Cardiac septum (tissue), 1 donor: Measurements from ENCODE around the gene ASTN1. TPM values are rescaled to one million over a fixed set of nuclear protein-coding genes. Genes with fewer than 3 reads are reported as not detected.

Experiments
- DNase-seq: peaks from one replicate; pipeline ENCODE4 v3.0.0-alpha.2; 2020; ENCODE audit warnings: low spot score
- intact Hi-C: fragments of 100-400 bp; cut with DNase I; formaldehyde crosslinking; loops from one replicate; pipeline ENCODE4 v1.14.0; 2022
- total RNA-seq: library from RNA; stranded (reverse); fragmentation: NEBNext Ultra II Directional; extraction: Animal tissue kit (Norgen Biotek cat#: 25700); gene quantifications from one replicate; pipeline ENCODE4 v1.2.1, GENCODE V29; 2021
- donor health status: DM: no; HTN: no; CAD: no.

ASTN1 gene
- total RNA-seq, 1 donor from 2014 or later: 0.59 TPM

DNA sequence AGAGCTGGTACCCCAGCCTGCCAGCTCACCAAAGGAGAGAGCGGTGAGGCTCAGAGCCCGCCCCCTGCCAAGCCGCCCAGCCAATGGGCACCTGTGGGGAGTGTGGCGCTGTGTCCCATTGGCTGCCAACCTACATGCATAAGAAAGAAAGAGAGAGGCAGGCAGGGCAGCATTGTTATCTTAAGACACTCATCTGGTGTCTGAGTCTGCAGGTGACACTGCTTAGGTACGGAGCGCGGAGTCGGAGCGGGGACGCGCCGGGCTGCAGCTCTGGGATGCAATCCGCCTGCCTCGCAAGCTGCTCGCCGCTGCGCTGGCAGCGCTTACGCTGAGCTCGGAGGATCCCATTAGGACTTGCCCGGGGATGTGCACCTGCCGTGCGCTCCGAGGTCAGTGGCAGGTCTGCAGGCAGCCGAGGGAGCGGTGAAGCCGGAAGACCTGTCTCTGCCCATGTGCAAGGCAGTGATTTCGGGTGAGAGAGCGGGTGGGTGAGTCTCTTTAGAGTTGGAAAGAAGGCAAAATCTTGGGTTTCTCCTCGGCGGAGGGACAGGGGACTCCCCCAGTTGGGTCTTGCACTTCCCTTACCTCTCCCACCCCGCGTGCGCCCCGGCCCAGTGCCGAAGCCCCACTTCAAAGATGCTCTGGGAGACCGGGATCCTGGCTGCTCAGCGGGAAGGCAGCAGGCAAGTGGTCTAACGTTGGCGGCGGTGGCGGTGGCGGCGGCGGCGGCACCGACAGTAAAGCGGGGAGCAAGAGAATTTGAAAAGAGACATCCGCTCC lies 6.4 kb upstream of the ASTN1 start, which contains the start of gene BRINP2:
TSS of gene BRINP2 (plus strand) at position 203 of the 780 bp plus-strand sequence. CDS start 58,919 bp downstream, outside the sequence.
- DNase-seq: no peak
- intact Hi-C loops: no loop called here

DNA sequence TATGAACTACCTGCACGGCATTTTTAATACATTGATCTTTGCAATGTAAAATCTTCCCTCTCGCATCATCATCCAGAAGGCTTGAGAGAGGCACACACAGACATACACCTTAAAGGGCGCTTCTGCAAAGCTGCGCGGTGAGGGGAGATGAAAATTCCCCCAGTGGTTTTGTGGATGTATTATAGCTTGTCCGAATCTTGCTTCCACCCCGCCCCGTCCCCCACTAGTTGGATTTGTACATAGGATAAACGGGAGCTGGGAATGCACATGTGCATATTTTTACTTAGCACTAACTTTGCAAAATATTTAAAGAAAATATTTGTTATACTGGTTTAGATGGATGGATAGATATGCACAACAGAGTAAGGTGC lies 542 bp upstream of the ASTN1 start:
- intact Hi-C loops: no loop called here
- DNase-seq: no peak

- intact Hi-C loops: no loop called here
- no peak for DNase-seq
Measured at GRCh38 chr1:177163844-177164379, 600 bp downstream of the ASTN1 start.

GRCh38 chr1:177162243-177162642 lies 2.3 kb downstream of the ASTN1 start:
- intact Hi-C loops: no loop called here
- DNase-seq: no peak

DNA sequence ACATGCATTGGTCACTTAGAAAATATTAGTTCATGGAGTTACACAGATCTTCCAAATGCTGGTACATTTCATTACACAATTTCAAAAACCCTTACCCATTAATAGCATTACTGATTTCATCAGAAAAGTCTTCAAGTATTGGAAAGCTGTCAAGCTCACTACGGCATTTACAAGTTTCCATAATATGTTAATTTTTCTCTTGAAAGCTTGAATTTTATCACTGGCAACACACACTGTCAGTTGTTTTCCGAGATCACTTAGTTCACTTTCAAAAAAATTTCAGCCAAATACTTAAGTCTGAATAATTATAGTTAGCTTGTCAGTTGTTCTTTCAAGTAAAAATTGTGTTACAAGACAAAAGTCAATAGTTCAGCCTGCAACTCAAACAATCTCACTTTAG lies 18.0 kb downstream of the ASTN1 start:
- DNase-seq: no peak

GRCh38 chr1:177145106-177146070 lies 19.1 kb downstream of the ASTN1 start:
- no peak for DNase-seq
- intact Hi-C loops: no loop called here

More for the DNA sequence above, 18.0 kb downstream of the ASTN1 start:
- intact Hi-C loops: no loop called here

- no peak for DNase-seq
- intact Hi-C loops: no loop called here
Measured at GRCh38 chr1:177142791-177143271, 21.7 kb downstream of the ASTN1 start.

DNA sequence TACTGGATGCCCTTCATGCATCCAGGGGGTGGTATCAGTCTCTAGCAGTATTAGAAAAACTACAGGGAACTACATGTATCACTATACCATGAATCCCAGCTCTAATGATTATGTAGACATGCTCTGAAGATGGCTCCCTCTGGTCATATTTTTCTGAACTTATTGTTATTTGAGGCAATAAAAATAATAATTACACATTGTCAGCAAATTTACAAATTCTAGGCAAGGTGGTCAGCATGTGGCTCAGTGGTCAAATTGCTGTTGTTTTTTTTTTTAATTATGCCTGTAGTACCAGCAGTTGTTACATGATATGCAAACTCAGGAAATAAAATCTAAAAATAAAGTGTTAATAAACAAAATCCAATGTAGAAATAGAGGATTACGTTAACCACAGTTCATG lies 22.5 kb downstream of the ASTN1 start:
- intact Hi-C loops: no loop called here
- DNase-seq: no peak

- DNase-seq: no peak
- intact Hi-C loops: no loop called here
Measured at GRCh38 chr1:177138347-177138746, 26.2 kb downstream of the ASTN1 start.

- DNase-seq: no peak
- intact Hi-C loops: no loop called here
Measured at GRCh38 chr1:177137814-177138213, 26.7 kb downstream of the ASTN1 start.

DNA sequence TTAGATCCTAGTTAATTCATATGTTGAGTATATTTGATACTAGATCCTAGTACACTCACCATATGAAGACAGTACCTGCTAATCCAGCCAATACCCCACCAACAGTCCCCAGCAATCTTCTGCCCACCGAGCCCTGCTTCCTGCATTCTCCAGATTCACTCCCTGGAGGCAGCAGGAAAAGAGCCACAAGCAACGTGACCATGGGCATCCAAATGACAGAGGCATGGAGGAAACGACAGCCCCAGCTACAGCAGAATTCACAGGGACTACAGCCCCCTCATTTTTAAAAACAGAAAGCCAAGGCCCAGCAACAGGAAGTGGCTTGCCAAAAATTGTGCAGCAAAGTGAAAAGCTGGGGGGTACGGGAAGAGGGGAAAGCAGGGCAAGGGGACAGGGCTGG lies 29.3 kb downstream of the ASTN1 start:
- intact Hi-C loops: no loop called here
- DNase-seq: no peak

DNA sequence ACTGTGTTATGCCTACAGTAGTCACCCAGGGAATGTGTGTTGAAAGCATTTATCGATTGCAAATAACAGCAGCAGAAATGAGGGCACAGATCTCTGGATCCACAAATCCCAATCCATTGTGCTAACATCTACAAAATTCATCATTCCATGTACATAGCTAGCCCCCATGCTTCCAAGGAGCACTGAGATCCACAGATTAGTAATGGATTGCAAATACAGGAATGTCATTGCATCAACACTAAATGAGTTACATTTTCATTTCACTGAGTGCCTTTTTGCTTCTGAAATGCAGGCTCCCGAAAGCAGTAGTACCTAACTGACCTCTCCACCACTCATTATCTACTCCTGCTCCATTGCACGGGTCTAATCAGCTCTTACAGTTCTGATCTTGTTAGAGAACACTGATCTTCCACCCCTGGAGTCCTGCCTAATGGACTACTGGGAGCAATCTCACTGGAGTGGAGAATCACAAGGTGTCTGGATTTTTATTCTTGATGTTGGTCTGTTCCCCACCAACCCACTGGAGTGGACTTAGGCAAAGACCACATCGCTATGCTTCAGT lies 30.5 kb downstream of the ASTN1 start:
- DNase-seq: no peak
- intact Hi-C loops: no loop called here

DNA sequence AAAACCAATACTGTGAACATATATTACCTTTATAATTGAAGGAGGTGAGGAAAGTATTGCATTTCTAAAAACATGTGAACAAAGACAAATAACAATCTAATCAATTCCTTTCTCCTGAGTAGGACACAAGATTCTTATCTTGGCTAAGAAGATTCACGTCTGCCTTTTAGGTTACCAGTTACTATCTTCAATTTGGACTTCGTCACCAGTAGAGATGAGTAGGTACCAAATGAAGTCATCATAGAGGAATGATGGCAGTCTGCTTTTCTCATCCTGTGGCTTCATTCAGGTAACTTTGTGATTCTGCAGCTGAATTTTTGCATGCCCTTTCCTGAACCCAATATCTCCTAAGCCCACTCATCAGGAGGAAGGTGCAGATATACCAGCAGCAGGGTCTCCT lies 32.4 kb downstream of the ASTN1 start:
- intact Hi-C loops: no loop called here
- DNase-seq: no peak

DNA sequence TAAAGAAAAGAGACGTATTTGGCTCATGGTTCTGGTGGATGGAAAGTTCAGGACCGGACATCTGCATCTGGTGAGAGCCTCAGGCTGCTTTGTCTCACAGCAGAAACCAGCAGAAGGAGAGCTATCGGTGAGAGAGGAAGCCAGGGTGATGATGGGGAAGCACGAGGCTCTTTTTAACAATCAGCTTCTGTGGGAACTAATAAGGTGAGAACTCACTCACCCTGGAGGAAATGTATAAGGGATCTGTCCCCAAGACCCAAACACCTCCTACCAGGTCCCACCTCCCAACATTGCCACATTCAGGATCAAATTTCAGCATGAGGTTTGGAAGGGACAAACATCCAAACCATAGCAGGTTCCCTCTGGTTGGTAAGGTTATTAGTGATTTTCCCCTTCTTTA lies 32.8 kb downstream of the ASTN1 start:
- intact Hi-C loops: no loop called here
- DNase-seq: no peak

GRCh38 chr1:177130451-177130945 lies 34.0 kb downstream of the ASTN1 start:
- no peak for DNase-seq
- intact Hi-C loops: no loop called here

DNA sequence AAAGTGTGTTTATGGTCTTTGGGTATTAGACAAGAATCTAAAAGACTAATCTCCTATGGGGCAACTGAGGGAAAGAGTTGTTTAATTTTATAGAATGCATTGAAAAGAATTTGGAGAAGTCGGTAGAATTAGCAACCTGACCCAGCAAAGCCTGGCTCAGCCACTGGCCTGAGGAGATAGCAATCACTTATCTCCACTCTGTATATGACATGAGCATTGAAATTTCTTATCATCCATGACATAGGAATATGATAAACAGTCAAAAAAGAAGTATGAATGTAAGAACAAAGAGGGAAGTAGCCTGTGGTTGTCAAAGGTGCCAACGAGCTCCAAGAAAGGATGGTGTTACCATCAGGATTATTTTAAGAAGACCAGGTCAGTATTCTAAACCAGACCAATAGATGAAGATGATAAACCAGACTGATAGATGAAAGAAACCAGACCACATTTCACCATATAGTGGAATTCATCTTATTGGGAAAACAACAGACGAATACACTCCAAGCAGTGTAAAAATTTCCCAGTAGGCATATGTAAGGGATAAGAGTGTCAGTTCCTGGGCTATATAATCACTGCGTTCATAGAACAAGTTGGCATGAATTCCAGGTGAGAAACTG lies 35.7 kb downstream of the ASTN1 start:
- intact Hi-C loops: no loop called here
- no peak for DNase-seq

DNA sequence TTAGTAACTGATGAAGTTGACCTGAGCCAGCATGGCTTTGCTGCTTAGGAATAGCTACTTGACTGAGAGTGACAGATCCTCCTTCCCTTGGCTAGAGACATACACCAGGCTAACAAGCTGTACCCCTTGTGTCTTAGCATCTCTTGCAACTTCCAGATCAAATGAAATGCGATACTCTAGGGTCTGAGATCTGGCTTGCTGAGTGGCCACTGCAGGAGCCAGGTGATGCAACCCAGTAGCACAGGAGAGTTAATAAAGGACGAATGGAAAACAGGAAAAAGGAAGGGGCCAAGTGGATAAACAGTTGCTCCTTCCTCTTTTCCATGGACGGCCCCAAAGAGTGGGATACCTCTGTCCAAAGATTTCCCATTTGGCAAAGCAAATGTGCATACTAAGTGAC lies 38.2 kb downstream of the ASTN1 start:
- no peak for DNase-seq
- intact Hi-C loops: no loop called here

DNA sequence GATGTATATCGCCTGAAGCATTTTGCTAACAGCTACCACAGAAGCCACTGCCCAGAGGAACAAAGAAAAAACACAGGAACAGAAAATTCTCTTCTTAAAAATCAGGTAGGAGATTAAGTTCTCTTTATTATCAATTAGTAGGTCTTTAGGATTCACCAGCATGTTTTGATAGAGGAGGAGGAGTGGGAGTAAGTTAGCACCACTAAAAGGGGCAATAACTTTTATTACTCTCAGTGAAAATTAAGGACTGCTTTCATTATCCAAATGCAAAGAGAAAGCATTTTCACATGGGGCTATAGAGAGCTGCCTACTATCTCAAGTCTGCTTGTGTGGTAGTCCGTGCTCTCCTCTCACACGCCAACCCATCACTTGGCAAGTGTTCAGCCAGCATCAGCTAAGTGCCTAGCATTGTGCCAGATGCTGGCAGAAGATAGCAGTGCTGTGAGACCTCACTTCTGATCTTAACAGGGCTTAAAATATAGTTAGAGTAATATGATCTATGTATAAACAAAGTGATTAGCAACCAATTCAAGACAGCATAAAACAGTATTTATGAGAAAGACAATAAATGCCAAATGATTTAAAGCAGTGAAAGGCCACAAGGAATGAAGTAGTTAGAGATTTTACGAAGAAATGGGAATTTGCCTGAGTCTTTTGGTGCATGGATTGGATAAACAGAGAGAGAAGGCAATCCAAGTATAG lies 39.8 kb downstream of the ASTN1 start:
- intact Hi-C loops: no loop called here
- no peak for DNase-seq
